ENCODE data around the gene ZNHIT1.

The ZNHIT1 gene

GRCh38 chr7:101218236-101219125, 516 bp downstream of the ZNHIT1 start:
- peak; percentile 5 for ATAC-seq
- TF ChIP-seq, protein P1, sequence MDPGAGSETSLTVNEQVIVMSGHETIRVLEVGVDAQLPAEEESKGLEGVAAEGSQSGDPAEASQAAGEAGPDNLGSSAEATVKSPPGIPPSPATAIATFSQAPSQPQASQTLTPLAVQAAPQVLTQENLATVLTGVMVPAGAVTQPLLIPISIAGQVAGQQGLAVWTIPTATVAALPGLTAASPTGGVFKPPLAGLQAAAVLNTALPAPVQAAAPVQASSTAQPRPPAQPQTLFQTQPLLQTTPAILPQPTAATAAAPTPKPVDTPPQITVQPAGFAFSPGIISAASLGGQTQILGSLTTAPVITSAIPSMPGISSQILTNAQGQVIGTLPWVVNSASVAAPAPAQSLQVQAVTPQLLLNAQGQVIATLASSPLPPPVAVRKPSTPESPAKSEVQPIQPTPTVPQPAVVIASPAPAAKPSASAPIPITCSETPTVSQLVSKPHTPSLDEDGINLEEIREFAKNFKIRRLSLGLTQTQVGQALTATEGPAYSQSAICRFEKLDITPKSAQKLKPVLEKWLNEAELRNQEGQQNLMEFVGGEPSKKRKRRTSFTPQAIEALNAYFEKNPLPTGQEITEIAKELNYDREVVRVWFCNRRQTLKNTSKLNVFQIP (CRISPR knock-in tag; IDR thresholded peaks at IDR 0.05; ENCODE audit: borderline replicate concordance, low read depth): no peak

- no peak for ATAC-seq
- TF ChIP-seq TSHZ2 (CRISPR knock-in tag; IDR thresholded peaks at IDR 0.05) (no peak), CREB5 (CRISPR knock-in tag; IDR thresholded peaks at IDR 0.05; ENCODE audit: low read depth) (no peak), ZNF8 (CRISPR knock-in tag; IDR thresholded peaks at IDR 0.05) (no peak), RARB (CRISPR knock-in tag; IDR thresholded peaks at IDR 0.05) (no peak), ESRRG (CRISPR knock-in tag; IDR thresholded peaks at IDR 0.05) (no peak), BACH2 (CRISPR knock-in tag; IDR thresholded peaks at IDR 0.05; ENCODE audit: borderline replicate concordance) (no peak), ZNF70 (CRISPR knock-in tag; IDR thresholded peaks at IDR 0.05) (no peak), ZFP3 (CRISPR knock-in tag; IDR thresholded peaks at IDR 0.05) (no peak), OSR1 (CRISPR knock-in tag; IDR thresholded peaks at IDR 0.05) (no peak), ZC3H10 (CRISPR knock-in tag; IDR thresholded peaks at IDR 0.05) (no peak), CSRNP3 (CRISPR knock-in tag; IDR thresholded peaks at IDR 0.05) (no peak), TCF4 (CRISPR knock-in tag; IDR thresholded peaks at IDR 0.05; ENCODE audit: borderline replicate concordance) (no peak), PPARA (CRISPR knock-in tag; IDR thresholded peaks at IDR 0.05; ENCODE audit: borderline replicate concordance) (no peak), SNAI2 (CRISPR knock-in tag; IDR thresholded peaks at IDR 0.05) (no peak), TOX (CRISPR knock-in tag; IDR thresholded peaks at IDR 0.05; ENCODE audit: borderline replicate concordance) (no peak)
Observed at GRCh38 chr7:101220295-101220694, 2.3 kb downstream of the ZNHIT1 start.

- no peak for ATAC-seq
- TF ChIP-seq ZFP30 (CRISPR knock-in tag; IDR thresholded peaks at IDR 0.05) (no peak), CSRNP3 (CRISPR knock-in tag; IDR thresholded peaks at IDR 0.05) (no peak), OSR1 (CRISPR knock-in tag; IDR thresholded peaks at IDR 0.05) (no peak), ZNF565 (CRISPR knock-in tag; conservative IDR thresholded peaks at IDR 0.05; ENCODE audit: low read depth) (no peak), TOX (CRISPR knock-in tag; IDR thresholded peaks at IDR 0.05; ENCODE audit: borderline replicate concordance) (no peak), ISL1 (CRISPR knock-in tag; IDR thresholded peaks at IDR 0.05) (no peak), ZNF8 (CRISPR knock-in tag; IDR thresholded peaks at IDR 0.05) (no peak), ZC3H10 (CRISPR knock-in tag; IDR thresholded peaks at IDR 0.05) (no peak), SNAI2 (CRISPR knock-in tag; IDR thresholded peaks at IDR 0.05) (no peak), TCF4 (CRISPR knock-in tag; IDR thresholded peaks at IDR 0.05; ENCODE audit: borderline replicate concordance) (no peak), PPARA (CRISPR knock-in tag; IDR thresholded peaks at IDR 0.05; ENCODE audit: borderline replicate concordance) (no peak), TSHZ2 (CRISPR knock-in tag; IDR thresholded peaks at IDR 0.05) (no peak), BACH2 (CRISPR knock-in tag; IDR thresholded peaks at IDR 0.05; ENCODE audit: borderline replicate concordance) (no peak), GLIS3 (CRISPR knock-in tag; IDR thresholded peaks at IDR 0.05) (no peak)
- TF ChIP-seq, protein P1 (CRISPR knock-in tag; IDR thresholded peaks at IDR 0.05; ENCODE audit: borderline replicate concordance, low read depth): no peak
Observed at GRCh38 chr7:101222275-101222830, 4.4 kb downstream of the ZNHIT1 start.
